Hematopoietic multipotent progenitor cell treated with erythropoietin and hydrocortisone succinate and interleukin-3 and kit ligand, for 6 days (in vitro differentiated cells): ENCODE measurements around the gene HES3.

Experiments
- DNase-seq: peaks from one replicate; pipeline ENCODE4 v3.0.0-alpha.2; 2015

Gene HES3

DNA sequence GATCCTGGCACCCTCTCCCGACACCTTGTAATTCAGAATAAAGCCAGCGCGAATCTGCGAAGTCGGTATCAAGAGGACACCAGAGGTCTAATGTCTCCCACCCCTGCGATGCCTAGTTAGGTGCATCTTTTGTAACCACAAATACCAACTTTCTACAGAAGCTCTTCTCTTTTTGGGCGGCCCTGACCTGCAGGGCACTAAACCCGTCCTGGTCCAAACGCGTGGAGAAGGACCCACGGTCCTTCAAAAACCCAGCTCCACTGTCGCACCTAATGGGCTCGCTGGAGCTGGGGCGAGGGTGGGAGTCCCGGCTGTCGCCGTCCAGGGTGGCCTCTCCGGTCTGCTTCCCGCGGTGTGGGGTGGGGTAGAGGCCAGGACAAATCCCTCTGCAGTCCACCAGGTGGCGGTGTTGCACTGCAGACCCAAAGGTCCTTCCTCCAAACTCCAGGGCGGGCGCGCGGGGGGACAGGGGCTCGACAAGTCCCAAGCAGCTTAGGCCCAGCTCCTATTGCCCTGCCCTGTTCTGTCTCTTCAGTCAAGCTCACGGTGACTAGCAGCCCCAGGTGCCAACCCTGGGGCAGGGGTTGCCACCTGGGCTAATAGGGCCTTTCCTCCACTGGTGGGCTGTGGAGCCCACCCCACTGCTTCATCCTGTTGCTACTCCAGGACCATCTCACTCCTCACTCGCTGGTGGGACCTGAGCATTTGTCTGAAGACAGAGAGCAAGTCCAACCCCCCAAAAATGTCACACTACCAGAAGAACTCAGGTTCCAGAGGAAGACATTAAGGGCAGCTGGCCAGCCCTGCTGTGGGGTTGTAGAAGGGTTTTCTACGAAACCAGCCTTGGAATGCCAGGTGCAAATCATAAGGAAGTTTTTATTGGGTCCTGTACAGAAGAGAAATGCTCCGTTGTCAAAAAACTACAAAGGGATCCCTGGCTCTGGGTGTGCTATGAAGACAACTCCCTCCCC is 2.8 kb downstream of the HES3 start:
- peak; percentile 84 for DNase-seq

DNA sequence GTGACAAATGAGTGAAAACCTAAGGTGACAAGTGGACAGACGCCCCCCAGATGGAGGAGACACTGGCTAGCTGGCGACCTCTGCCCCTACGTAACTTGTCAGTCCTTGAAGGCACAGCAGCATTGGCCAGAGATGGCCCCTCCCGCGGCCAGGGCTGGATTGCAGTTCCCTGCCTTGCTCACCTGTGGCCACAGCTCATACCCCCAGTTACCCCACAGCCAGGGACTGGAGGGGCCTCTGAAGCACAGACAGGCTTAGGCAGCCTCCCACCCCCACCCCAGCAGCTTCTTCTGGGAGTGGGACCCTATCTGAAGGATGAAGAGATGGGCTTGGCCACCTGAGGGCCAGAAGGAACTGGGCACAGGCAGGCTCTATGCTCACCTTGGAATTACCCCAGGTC is 3.7 kb downstream of the HES3 start:
- no peak for DNase-seq

DNA sequence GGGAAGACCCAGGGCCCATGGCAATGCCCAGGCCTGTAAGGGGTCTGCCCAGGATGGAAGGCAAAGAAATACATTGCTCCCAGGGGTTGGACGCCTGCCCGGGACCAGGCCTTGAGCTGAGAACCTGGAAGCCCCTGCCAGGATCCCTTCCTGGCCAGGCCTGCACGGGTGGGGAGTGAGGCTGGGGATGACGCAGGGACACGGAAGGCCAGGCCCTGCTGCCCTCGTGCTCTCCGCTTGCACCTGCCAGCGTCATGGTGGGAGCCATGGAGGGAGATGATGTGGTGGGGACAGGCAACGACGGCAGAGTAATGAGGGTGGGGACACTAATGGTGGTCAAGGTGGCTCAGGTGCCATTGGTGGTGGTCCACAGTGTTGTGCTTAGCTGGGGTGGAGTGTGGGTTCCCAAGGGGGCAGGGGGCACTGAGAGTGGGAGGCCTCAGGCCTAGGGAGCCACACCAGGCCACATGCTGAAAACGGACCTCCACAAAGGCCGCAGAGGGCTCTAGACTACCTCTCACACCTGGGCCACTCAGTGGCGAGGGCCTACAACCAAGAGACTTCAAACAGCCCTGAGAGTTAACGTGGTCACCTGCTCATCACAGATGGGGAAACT is 4.3 kb downstream of the HES3 start:
- DNase-seq: no peak

DNA sequence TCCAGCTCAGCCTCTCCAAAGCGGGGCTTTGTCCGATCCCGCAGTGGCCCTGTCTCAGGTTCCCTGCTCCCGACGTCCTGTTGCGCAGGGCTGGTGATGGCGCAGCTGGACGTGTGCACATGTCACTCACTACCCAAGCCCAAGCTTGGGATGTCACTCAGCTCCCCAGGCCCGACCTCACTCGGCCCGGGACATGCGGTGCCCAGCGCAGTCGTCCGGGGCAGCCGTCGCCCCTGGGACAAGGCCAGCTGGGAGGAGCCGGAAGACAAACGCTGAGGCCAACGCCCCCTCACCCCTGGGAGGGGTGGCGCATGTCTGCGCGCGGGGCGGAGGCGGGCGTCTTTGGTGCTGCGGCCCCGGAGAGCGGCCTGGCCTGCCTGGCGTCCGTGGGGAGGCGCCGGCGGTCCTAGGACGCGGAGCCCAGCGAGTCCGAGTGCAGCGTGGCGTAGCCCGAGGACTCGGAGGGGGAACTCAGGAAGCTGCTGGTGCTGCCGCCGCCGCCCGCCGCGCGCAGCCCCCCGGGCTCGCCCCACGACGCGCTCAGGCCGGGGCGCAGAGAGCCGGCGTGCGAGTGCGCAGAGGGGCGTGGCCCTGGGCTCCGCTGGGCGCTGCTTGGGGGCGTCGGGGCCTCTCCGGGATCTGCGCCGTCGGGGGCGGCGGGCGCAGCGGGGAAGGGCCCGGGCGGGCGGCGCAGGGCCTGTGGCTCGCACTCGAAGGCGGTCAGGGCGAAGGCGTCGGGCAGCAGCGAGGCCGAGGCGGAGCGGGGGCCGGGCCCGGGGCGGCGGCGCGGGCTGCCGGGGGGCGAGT is 5.2 kb downstream of the HES3 start:
- DNase-seq: no peak

DNA sequence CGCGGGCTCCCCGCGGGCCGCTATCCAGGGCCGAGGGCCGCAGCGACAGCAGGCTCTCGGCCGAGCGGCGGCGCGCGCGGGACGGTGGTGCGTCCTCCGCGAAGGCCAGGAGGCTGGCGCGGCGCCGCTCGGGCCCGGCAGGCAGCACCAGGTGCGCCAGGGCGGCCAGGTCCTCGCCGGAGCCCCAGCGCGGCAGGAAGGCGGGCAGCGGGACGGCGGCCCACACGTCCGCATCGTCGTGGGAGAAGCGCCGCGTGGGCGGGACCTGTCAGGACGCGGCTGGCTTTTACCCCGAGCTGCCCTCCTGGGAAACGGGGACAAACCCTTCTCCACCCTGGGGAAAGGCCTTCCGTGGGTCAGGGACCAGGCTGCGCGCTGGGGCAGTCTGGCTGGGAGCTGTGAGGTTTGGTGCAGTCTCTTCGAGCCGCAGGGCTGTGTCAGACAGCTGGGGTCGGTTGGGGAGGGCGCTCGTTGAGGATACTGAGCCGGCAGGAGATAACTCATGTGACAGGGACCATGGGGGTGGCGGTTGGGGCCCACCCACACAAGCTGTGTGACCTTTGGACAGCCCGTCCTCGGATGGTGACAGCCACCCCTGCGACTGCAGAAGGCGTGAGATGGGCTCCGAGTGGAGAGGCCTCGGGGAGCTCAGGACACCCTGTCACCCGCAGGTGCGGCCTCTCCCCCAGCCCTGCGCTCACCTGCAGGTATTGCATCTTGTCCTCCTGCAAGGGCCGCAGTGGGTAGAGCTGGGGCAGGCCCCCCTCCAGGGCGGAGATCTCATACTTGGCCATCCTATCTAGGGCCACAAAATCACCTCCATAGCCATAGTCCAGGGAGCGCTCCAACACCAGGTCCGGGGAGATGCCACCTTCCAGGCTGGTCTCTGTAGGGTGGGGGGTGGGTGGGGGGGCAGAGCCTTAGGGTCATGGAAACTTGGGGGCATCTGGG is 6.0 kb downstream of the HES3 start:
- DNase-seq: no peak

DNA sequence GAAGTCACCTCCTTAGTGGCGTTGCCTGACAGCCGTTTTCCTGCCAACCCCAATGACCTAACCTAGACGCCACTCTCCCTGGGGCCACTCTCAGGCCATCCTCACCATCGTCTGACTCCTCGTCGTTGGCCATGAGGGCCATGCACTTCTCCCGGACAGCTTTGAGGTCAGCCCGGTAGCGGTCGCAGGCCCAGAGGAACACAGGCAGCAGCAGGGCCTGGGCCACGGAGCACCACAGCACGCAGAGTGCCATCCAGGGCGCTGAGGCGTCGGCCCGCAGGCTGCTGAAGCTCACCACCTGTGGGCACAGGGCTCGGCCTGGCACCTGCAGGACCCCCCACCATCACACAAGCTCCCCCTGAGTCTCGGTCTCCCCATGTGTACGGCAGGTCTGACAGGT is 7.3 kb downstream of the HES3 start:
- DNase-seq: no peak

DNA sequence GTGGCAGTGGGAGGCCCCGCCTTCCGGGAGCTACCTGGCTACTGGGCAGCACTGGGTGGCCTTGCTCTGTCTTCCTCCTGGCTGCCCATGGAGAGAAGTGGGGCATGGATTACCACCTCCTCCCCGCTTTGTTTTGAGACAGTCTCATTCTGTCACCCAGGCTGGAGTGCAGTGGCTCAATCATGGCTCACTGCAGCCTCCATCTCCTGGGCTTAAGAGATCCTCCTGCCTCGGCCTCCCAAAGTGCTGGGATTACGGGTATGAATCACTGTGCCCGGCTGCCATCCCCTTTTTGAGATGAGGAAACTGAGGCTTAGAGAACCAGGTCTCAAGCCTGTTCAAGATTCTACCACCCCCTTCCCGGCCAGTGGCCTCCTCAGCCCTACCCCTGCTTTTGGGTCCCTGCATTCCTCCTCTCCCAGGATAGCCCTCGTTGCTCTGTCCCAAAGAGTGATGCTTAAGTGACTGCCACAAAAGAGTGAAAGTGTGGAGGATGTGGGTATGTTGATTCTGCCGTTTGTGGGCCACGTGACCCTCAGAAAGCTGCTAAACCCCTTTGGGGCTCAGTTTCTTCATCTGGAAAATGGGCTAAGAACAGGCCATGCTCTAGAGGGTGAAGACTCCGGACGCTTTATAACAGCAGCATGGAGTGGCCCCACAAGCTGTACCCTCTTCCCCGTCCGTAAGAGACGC is 7.8 kb downstream of the HES3 start:
- no peak for DNase-seq

DNA sequence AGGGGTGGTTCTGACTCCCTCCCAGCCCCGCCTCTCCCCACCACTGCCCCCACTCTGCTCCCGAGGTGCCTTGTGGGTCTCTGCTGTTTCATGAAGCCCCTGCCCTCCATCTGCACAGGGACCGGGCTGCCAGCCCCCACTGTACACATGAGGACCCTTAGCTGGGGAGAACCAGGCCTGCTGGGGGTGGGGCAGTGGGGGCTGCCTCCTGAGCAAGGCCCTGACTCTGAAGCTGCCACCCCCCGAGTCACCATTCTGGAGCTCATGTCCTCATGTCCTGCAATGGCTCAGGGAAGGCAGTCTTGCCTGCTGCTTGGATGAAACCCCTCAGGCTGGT is 8.4 kb downstream of the HES3 start:
- no peak for DNase-seq

DNA sequence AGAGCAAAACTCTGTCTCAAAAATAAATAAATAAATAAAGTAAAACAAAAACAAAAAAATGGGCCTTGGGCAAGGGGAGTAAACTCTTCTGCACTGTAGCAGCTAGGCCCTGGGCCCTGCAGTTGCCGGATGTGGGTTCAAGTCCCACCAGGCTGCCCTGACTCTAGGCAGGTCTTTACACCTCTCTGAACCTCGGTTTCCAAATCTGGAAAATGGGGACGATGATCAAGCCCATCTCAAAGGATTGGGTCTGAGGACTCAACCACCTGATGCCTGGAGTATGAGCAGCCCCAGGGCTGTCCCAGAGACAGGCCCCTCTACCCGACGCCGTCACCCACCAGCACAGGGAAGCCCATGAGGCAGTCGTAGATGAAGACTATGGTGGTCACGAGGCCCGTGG is 9.4 kb downstream of the HES3 start:
- DNase-seq: no peak

DNA sequence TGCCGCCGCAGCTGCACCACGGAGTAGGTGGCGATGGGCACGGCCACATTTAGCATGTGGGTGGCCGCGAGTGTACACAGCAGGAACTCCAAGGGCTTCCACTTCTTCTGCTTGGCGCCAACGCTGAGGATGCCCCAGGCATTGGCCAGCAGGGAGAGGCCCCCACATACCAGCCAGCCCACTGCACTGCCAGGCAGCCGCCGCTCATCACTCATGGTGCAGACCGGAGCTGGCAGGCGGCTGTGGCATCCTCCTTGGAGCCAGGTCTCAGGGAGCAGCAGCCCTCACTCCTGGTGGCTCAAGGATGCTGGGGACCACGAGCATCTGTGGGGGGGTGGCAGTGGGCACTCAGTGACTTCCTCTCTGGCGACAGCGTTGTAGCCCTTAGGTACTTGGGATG is 10.7 kb downstream of the HES3 start:
- DNase-seq: no peak

DNA sequence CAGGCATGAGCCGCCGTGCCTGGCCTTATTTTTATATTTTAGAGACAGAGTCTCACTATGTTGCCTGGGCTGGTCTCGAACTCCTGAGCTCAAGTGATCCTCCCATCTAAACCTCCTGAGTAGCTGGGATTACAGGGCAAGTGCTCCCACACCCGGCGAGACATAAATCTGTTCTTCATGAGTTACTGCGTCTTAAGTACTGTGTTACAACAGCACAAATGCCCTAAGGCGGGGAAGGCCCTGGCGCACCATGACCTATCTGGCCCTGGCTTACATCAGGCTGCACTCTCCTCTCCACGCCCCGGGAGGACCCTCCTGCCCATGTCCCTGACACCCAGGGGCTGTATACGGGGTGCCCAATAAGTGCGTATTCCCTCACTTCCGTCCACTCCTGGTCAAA is 12.7 kb downstream of the HES3 start:
- no peak for DNase-seq

DNA sequence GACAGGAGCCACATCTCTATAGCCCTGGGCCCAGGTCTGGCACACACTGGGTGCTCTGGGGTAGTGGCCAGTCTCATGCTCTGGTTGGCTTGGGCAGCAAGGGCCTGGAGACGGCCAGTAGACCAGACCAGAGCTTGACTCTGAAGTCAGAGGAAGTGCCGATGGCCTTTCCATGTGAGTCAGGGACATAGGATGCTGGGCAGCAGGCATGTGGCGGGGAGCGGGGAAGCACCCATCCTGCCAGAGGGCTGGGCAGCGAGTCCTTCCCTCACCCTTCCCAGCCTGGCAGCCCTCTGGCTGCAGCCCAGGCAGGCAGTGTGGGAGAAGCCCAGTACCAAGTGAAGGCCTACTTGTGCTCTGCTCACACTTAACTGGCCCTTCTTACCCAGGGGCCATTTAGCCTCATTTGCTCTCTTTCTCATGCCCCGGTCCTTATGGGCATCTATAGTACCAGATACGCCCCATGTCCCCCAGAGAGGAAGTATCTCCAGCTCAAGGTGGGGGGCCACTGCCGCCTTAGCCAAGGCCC is 13.6 kb downstream of the HES3 start:
- DNase-seq: no peak

DNA sequence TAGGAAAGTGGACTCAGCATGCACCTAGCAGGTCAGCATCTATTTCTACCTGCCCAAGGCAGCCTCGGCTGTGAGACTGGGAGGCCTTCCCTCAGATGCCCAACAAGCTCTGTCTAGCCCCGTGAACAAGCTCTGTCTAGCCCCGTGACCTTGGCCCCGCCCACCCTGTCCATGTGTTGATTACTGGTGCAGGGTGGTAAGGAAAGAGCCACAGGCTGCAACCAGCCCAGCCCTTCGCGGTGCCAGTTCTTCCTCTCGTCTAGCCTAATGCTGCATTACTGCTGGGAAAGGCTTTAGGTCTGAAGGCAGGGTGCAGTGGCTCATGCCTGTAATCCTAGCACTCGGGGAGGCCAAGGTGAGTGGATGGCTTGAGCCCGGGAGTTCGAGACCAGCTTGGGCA is 14.7 kb downstream of the HES3 start:
- peak; percentile 74 for DNase-seq

DNA sequence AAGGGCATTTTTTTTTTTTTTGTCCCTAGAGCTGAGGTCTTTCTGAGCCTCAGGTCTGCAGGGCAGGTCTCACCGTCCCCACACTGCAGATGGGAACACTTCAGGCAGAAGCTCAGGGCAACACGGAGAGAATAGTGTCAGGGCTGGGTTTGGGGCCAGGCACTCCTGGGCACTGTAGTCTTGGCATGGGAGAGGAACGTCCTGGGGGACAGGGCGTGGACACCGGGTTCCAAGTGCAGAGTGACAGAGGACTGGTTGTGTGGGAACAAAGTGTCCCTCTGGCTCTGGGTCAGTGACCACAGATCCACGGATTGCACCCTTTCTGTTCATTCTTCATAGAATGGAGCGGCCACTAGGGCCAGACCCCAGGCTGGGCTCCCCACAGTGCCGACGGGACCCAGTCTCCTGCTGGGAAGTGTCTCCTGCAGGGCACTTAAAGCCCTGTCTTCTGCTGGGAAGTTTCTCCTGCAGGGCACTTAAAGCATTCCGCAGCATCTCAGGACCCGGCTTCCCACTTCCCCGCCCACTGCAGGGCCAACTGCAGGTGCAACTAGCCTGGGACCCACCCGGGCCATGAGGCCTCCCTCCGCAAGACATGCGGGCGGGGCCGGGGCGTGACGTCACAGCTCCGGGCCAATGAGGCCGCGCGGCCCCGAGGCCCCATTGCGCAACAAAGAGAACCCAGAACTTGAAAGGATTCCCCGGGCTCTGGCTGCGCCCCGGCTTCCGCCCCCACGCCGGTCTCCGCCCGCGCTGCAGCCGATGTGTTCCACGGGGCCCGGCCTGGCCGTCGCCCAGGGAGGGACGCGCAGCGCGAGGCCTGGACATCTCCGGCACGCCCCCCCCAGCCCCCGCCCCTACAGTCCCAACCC is 15.7 kb downstream of the HES3 start:
- DNase-seq: peak; percentile 90

DNA sequence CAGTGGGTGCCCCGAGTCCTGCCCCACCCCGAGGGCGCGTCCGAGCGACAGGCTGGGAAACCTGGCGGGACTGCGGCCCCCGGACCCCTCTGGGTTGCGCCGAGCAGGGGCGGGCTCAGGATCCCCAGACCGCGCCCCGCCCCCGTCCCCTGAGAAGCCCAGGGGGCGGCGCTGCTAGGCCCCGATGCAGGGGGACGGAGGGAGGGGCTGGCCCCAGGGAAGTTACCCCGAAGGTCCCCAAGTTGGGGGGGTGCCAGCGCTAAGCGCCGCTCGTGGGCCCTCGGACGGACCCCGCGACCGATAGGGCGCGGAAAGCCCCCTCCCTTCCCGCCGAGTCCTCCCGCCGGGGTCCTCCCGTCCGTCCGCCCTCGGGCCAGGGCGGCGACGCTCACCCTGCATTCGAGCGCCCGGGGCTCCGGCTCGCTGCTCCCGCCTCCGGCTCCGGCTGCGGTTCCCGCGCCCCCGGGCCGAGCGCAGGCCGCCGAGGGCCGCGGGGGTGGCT is 16.5 kb downstream of the HES3 start:
- DNase-seq: no peak

DNA sequence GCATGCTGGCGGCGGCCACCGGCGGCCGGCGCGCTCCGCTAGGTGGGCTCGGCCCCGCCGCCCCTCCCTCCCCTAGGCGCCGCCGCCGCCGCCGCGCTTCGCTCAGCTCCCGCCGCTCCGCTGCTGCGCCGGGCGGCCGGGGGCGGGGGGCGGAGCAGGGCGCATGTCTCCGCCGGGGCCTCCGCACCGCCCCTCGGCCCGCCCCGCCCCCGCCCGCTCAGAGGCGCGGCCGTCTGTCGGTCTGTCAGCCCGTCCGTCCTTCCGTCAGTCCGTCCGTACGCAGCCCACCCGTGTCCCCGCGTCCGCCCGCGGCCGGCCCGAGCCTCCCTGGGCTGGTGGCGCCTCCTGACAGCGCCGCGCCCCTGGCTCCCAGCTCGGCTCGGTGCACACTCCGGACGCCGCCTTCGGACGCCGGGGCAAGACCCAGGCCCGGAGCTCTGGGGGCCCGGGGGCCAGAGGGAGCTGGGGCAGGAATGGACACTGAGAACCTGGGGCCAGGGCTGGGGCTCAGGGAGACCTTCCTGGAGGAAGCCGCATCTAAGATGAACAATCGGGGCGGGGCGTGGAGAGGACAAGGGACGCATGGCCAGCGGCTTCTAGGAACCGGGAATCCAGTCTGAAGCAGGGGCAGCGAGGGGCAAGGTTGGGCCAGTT is 17.1 kb downstream of the HES3 start, which contains the start of gene GPR153:
Gene GPR153 (minus strand): TSS at position 138 of the 654 bp plus-strand sequence. CDS start 6,193 bp downstream, outside the sequence.
- peak; percentile 58 for DNase-seq

DNA sequence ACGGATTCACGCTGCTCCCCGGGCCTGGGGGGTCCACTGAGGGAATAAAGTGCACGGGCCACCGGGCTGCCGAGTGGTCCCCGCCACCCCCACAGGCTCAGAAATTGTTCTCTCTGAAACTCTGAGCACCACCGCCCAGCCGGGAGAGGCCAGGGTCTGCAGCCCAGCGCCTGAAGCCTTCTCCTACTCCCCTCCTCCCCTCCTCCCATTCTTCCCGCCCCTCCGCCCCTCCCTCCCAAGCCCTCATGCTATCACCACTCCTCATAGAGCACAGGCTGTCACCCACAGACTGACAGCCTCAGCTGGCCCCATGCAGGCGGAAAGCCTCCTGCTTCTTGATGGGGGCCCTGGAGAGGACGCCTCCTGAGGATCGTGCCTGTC is 17.6 kb downstream of the HES3 start:
- no peak for DNase-seq

DNA sequence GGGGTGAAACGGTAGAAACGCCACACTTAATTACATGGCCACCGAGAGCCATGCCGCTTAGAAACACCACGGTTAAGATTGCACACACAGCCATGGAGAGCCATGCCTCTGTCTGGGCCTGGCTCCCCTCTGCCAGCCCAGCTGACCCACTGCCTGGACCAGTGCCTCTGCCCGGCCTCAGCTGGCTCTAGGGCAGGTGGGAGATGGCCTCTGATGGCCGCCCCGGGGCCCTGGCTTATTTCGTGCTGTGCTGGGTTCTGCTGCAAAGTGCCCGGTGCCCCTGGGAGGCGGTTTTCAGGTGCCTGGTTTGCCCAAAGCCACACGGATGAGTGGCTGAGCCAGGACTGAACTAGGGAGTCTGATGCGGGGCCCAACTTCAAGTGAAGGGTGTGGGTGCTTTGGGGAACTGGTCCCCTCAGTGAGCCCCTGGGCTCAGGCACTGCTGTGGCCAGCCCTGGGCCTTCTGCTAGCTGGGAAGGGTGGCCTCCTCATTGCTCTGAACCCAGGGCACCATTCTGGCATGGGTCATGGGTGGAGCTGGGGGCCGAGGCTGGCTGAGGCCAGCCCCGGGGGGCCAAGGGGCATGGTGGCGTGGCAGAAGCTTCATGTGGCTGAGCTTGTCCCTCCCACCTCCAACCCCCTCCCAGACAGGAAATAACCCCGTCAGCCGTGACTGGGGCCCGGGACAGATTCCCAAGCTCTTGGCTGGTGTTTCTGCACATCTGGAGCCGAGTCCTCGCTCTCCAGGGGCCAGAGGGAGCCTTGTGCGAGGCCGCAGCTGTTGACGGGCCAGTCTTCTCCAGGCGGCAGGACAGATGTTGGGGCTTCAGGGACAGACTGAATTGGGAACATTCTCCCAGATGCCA is 18.8 kb downstream of the HES3 start:
- DNase-seq: no peak

DNA sequence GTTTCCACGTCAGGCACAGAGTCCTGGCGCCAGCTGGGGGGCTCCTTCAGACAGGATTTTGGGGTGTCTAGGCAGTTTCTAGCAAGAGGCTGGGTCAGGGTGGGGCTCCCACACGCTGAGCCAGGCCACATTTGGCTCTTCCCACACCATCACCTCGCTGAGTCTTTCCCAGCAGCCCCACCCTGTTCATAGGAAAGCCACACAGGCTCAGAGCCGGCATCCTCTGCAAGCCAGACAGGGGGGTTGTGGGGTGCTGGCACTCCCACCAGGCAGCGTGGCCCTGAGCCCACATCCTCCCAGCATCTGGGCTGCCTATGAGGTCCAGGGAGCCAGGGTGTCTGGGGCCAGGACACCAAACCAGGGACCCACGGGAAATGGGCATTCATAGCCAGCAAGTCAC is 19.7 kb downstream of the HES3 start:
- no peak for DNase-seq
